SK-N-SH (cell line): ENCODE results near the gene ZNF664.

Experiments
- CTCF ChIP-seq: fragments of 200-600 bp; sonication (generic); IDR thresholded peaks from 2 replicates; pipeline ENCODE4 v1.6.1; 2017; ENCODE audit warnings: antibody characterized with exemption, mild to moderate bottlenecking, moderate library complexity
- POLR2AphosphoS5 ChIP-seq: IDR thresholded peaks from 2 replicates; pipeline ENCODE4 v1.6.1; 2012; ENCODE audit warnings: low read depth, low read length
- RAD21 ChIP-seq: IDR thresholded peaks from 2 replicates; pipeline ENCODE4 v1.6.1; 2012; ENCODE audit warnings: mild to moderate bottlenecking, low read length
- YY1 ChIP-seq: IDR thresholded peaks from 2 replicates; pipeline ENCODE4 v1.4.0; 2012; ENCODE audit warnings: low read depth, mild to moderate bottlenecking

- TF ChIP-seq CTCF (no peak), POLR2AphosphoS5 (no peak), RAD21 (no peak), YY1 (no peak)
Measured at GRCh38 chr12:124040737-124041136, 67.7 kb downstream of the ZNF664 start.
